Activated CD4-positive, alpha-beta T cell treated with anti-CD3 and anti-CD28 coated beads, Interleukin-2, amount 50 U/mL, for 1 hour (primary cell): ENCODE results near the gene SLC22A13.
"Not testable (repeated sequence)": the region's sequence is repeated elsewhere in the genome, so short reads cannot be mapped to it uniquely, and the experiment has no call there.

Experiments
- DNase-seq: peaks from one replicate; pipeline ENCODE4 v3.0.0-alpha.2; 2020

Gene SLC22A13

GRCh38 chr3:38264779-38265178, 833 bp upstream of the SLC22A13 start:
- no peak for DNase-seq

GRCh38 chr3:38266810-38267209, 1.2 kb downstream of the SLC22A13 start:
- no peak for DNase-seq

DNA sequence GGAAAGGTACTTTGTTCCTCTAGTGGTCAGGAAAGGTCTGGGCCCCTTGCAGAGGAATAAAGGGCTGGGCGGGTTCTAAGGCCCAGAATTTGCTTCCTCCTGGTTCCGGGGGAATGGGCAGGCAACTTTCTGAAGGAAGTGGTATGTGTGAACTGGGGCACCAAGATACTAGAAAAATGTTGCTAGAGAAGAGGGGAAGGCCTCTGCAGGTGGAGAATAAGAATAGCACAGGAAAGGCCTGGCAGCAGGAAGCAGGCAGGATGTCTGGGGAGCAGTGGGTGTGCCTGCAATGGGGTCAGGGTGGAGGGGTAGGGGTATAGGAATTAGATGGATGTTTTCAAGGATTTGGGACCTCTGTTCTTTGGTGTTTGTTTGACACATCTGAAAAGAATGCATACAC, 2.0 kb downstream of the SLC22A13 start:
- no peak for DNase-seq

- no peak for DNase-seq
Measured at GRCh38 chr3:38268087-38268486, 2.5 kb downstream of the SLC22A13 start.

DNA sequence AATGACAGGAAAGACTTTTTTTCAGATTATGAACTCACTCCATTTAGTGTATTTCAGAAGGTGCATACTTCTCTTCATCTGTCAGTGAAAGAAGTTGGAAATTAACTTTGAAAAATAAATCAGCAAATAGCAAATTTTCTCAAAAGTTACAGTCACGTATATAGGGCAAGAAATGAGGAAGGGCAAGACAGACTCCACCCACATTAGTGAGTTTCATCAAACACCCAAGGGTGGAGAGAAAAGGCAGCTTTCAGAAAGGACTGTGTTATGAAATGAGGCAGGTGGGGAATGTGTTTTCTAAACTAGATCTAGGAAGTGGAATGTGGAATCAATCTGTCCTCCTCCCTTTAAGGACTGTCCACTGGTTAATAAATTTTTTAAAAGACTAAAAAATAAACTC, 2.9 kb downstream of the SLC22A13 start:
- DNase-seq = no peak

- no peak for DNase-seq
Measured at GRCh38 chr3:38270606-38271005, 5.0 kb downstream of the SLC22A13 start.

DNA sequence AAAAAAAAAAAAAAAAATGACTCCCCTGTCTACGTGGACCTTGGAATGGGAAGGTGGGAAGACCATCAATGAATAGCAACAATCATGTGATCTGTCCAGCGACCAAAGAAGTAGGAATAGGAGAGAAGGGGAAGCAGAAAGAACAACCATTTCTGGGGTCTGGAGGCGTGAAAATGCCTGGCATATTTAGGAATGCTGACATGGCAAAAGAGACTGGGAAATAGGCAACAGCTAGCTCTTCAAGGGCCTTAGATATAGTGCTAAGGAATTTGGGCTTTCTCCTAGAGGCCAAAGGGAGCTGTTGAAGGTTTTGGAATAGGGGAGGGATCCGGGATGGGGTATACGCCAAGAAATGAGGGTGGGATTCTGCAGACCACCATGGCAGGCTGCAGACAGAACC, 5.9 kb downstream of the SLC22A13 start:
- DNase-seq = no peak

DNA sequence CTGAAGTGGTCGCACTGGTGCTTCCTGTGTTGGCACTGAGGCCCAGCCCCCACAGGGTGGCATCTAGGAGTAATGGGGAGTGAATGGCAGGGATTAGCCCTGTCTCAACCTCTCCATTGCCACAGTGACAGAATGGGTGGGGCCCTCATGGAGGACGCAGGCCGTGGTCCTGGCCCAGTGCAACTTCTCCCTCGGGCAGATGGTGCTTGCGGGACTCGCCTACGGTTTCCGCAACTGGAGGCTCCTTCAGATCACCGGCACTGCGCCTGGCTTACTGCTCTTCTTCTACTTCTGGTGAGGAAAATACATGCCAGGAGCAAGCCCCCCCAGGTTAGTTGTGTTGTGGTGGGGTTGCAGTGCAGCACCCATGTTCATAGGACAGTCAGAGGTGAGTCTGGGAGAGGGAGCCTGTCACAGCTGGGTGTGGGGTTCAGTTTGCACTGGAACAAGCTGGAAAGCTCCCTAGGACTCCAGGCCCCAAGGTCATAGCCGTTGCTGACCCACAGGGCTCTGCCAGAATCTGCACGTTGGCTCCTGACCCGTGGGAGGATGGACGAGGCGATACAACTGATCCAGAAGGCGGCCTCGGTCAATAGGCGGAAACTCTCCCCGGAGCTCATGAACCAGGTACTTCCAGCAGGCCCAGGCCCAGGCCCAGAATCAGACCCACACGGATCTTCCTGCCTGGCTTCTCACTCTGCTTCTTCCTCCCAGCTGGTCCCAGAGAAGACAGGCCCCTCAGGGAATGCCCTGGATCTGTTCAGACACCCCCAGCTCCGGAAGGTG, 9.4 kb downstream of the SLC22A13 start:
- DNase-seq = no peak

- no peak for DNase-seq
Measured at GRCh38 chr3:38275658-38276057, 10.0 kb downstream of the SLC22A13 start.

- DNase-seq = no peak
Measured at GRCh38 chr3:38276081-38276916, 10.7 kb downstream of the SLC22A13 start.

GRCh38 chr3:38276917-38277630, 11.5 kb downstream of the SLC22A13 start:
- no peak for DNase-seq

- no peak for DNase-seq
Measured at GRCh38 chr3:38278841-38279240, 13.2 kb downstream of the SLC22A13 start.

DNA sequence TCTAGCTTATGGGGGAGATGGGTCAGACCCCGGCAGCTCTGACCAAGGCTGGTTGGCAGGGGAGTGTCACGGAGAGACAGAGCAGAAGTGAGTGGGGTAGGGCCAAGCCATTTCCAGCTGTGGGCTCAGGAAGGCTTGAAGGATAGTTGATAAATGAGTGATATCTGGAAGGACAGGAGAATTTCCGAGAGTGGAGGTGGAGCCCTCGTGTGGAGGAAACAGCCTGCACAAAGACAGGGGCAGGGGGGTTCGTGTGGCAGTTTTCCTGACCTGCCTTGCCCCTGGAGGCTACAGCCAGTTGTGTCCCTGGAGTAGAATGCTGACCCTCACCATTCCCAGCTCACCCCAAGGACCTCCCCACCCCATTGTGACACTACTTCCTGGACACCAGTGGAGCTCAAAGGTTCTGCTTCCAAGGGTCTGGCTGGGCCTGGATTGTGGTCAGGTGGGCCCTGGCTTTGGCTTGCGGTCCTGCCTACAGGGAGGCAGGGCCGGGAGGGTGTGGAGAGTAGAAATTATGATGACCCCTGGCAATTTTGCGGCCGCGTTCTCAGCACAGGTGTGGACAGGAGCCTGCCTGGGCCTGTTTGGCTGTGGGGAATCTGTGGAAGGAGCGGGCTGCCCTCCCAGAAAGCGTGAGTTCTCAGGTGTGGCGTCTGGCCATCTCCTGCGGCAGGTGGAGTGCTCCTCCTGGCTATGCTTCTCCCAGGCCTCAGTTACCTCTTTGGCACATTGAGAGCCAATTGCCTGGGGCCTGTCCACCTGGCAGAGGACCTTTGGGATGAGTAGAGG, 16.5 kb downstream of the SLC22A13 start, which contains the start of gene SLC22A14:
Gene SLC22A14 (plus strand): TSS at position 400 of the 792 bp plus-strand sequence. CDS start 23,733 bp downstream, outside the sequence.
- no peak for DNase-seq

DNA sequence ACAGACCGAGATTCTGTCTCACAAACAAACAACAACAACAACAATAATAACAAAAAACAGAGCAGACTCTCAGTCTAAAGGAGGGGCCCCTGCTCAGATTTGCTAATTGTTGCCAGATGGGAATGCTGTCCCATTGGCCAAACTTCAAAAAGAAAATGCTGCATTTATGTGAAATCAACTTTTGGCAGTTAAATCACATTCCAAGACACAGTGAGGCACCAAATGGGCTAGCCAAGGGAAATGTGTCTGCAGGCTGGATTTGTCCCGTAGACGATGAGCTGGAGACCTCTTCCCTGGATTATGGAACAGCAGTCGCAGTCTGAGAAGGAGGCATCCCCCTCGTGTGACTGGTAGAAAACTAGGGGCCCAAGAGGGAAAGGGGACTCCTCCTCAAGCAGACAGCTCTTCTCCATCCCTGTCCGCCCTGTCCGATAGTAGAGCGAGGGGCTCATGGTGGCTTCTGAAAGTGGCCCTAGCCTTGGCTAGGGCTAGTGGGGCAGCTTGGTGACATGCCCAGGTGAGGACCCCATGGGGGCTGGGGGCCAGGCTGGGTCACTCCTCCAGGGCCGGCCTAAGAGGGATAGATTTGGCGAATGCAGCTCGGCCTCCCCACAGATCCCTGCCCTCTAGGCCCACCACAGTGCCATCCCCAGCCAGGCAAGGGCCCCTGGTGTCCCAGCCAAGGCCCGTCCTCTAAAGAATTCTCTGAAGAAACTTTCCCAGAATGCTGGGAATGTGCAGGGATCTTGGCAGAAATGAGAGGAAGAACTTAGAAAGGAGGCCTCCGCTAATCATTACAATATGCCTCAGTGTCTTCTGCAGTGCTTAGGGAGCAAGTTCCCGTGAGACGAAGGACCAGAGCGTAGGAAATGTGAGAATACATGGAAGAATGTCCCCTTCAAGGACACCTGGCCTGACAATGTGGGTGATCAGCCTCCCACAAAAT, 18.5 kb downstream of the SLC22A13 start:
- DNase-seq = no peak

DNA sequence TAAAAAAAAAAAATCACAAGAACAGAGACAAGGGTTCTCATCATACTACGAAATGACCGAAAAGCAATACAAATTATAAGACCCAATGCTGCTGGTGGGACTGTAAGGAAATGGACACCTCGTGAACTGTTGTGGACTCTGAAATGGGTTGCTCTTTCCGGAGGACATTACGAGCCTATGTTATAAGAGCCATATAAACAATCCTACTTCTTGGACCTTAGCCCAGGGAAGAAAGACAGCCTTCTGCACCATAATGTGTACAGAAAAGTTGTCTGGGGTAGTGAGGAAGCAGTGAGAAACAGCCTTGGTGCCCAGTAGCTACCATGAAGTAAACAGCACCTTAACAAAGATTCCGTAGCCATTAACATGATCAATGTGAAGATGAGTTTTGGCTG, 19.1 kb downstream of the SLC22A13 start:
- DNase-seq = no peak

DNA sequence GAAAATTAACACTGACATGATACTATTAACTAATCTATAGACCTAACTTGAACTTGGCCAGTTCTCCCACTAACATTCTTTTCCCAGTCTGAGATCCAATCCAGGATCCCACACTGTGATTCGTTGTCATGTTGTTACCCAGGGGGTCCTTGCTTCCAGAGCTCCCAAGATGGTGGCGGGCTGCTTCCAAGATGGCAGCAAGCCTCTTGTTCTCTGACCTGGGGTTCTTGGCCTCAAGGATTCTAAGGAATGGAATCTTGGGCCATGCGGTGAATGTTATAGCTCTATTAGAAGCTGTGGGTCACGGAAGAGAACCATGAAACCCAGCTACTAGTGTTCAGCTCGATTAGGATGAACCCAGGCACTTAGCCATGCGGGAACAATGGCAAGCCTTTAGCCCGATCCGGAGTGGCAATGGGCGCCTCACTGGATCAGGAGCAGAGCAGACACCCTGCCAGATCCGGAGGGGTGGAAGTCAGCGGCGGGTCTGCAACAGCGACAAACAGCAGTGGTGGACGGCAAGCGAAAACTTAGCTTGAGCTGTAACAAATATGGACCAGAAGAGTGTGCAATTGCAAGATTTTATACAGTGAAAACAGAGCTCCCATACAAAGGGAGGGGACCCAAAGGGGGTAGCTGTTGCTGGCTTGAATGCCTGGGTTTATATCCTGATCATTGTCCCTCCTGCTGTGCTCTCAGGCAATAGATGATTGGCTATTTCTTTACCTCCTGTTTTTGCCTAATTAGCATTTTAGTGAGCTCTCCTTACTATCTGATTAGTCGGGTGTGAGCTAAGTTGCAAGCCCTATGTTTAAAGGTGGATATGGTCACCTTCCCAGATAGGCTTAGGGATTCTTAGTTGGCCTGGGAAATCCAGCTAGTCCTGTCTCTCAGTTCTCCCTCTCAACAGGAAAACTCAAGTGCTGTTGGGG, 23.9 kb downstream of the SLC22A13 start:
- not testable (repeated sequence) for DNase-seq

- not testable (repeated sequence) for DNase-seq
Measured at GRCh38 chr3:38297053-38297452, 31.4 kb downstream of the SLC22A13 start.

DNA sequence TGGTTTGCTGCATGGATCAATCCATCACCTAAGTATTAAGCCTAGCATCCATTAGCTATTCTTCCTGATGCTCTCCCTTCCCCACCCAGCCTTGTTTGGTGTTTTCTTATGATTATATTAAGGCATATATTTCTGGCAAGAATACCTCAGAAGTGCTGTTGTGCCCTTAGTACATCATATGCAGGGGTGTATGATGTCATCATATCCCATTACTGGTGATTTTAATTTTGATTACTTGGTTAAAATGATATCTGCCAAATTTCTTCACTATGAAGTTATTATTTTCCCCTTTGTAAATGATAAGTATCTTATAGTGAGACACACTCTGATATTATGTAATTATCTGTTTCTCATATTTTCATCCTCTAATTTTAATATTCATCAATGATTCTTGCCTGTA, 31.9 kb downstream of the SLC22A13 start:
- DNase-seq = no peak

DNA sequence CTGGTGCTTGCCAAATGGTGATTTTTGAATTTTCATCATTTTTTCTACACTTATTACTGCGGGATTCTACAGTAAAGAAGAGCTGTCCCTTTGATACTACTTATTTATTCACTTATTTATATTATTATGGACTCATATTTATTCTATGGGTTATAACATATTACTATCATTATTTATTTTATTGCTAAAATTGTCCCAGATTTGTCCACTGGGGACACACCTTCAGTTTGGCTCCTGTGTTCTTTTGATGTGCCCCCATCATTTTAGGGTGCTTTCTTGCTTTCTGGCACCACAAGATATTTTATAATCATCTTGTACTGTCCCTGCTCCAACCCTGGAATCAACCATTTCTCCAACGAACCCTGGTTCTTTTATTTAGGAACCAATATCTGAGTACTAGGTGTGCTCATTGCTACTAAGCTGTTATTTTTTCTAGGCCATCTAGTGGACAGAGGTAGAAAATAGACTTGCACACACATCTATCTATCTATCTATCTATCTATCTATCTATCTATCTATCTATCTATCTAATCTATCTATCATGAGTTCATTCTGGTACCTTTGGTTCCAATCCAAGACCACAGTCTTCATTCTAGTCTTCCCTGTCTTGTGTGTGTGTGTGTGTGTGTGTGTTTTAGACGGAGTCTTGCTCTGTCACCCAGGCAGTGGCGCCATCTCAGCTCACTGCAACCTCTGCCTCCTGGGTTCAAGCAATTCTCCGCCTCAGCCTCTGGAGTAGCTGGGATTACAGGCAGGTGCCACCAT, 32.5 kb downstream of the SLC22A13 start:
- DNase-seq = no peak
